VCaP (cell line): Measurements from ENCODE around the gene GTPBP2.
A peak's percentile ranks its signal among the peaks of the same experiment; 100 is the strongest.
"Not testable (repeated sequence)": the region's sequence is repeated elsewhere in the genome, so short reads cannot be mapped to it uniquely, and the experiment has no call there.

Experiments used
- H3K27ac ChIP-seq: fragments of 450-650 bp; 2 replicates; pipeline ENCODE4 v1.5.1; 2017
- TF ChIP-seq, protein P1 (sequence below): fragments of 450-650 bp; conservative IDR thresholded peaks from 2 replicates; pipeline ENCODE4 v1.5.1; 2017; ENCODE audit warnings: mild to moderate bottlenecking, moderate library complexity

Gene GTPBP2

DNA sequence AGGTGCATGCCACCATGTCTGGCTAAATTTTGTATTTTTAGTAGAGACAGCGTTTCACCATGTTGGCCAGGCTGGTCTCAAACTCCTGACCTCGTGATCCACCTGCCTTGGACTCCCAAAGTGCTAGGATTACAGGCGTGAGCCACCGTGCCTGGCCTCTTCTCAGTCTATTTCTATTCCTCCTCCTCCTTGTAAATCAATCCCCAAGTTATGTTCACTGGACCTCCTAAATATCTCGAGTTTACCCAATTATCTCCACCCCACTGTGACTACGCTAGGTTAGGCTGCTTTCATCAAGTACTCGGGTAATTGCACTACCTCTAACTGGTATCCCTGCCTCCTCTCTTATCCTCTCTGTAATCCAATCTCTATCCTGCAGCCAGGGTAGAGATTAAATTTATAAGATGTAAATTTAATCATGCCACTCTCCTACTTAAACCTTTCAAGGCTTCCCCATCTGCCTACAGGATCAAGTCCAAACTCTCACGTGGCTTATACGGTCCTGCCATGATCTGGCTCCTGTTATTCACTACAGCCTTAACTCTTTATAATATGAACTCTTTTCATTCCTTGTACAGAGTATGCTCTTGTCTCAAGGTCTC is 5.7 kb upstream of the GTPBP2 start:
- H3K27ac ChIP-seq = peak overlapping the region; percentile 93

DNA sequence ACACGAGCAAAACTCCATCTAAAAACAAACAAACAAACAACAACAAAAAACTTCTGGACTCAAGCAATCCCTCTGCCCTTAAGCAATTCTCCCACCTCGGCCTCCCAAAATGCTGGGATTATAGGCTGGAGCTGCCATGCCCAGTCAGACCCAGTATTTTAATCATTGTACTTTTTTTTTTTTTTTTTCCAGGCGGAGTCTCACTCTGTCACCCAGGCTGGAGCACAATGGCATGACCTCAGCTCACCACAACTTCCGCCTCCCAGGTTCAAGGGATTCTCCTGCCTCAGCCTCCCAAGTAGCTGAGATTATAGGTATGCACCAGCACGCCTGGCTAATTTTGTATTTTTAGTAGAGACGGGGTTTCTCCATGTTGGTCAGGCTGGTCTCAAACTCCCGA is 3.9 kb upstream of the GTPBP2 start:
- H3K27ac ChIP-seq = not testable (repeated sequence)

More for the DNA sequence above, 5.7 kb upstream of the GTPBP2 start:
- TF ChIP-seq, protein P1, sequence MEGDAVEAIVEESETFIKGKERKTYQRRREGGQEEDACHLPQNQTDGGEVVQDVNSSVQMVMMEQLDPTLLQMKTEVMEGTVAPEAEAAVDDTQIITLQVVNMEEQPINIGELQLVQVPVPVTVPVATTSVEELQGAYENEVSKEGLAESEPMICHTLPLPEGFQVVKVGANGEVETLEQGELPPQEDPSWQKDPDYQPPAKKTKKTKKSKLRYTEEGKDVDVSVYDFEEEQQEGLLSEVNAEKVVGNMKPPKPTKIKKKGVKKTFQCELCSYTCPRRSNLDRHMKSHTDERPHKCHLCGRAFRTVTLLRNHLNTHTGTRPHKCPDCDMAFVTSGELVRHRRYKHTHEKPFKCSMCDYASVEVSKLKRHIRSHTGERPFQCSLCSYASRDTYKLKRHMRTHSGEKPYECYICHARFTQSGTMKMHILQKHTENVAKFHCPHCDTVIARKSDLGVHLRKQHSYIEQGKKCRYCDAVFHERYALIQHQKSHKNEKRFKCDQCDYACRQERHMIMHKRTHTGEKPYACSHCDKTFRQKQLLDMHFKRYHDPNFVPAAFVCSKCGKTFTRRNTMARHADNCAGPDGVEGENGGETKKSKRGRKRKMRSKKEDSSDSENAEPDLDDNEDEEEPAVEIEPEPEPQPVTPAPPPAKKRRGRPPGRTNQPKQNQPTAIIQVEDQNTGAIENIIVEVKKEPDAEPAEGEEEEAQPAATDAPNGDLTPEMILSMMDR = no peak

DNA sequence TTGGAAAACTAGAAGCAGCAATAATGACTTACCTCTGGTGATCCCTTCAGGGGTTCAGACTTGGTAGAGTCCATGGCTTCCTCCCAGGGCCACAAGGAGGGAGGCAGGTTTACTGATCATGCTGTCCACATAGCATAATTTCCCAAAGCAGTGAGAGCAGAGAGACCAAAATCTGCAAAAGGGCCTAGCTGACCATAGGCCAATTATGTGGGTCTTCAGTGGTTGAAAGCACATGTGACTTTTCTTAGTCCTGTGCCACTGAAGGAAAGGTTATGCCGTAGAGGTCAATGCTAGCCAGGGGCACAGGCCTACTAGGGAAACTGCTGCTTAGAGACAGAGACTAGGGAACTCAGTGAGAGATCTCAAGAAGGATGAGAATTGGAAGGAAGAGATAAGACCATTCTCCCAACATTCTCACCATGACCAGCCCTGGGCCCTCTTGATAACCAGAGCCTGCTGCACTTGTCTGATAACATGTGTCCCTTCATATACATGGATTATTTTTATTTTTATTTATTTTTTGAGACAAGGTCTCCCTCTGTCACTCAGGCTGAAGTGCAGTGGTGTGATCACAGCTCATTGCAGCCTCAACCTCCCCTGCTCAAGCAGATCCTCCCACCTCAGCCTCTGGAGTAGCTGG is 2.0 kb upstream of the GTPBP2 start:
- TF ChIP-seq, protein P1 = no peak
- peak overlapping the region; percentile 93 for H3K27ac ChIP-seq

DNA sequence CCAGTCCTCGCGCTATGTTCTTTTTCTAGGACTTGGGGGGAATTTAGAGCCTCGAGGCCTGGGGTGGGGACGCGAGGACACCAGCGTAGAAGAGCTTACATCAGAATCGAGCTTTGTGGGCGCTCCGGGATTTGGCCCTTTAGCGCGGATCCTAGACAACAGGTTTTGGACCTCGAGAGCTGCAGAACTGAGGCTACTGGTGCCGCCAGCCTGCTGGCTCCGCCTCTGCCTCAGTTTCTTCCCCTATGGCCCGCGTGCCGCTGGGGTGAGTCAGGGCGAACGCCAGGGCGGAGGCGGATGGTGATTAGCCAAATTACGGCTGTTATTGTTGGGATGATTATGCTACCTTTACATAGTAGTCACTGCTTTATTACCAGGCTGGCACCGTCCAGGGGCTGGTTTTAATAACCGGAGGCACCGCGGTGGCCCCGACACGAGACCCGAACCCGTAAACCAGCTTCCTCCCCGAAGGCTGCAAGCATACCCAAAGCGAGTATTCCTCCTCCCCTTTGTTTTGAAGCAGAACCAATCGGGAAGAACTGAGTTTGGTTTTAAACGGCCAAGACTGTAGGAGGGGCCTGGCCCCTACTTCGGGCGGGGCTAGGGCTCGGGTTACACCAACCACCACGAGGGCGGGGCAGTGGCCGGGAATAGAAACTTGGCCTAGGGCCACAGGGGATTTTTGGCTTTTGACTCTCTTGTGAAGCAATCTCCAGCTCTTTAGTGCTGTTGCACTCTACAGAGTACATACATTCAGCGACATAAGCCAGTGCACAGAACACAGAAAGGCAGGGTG is 639 bp upstream of the GTPBP2 start:
- peak overlapping the region; percentile 93 for H3K27ac ChIP-seq
- TF ChIP-seq, protein P1 = no peak

DNA sequence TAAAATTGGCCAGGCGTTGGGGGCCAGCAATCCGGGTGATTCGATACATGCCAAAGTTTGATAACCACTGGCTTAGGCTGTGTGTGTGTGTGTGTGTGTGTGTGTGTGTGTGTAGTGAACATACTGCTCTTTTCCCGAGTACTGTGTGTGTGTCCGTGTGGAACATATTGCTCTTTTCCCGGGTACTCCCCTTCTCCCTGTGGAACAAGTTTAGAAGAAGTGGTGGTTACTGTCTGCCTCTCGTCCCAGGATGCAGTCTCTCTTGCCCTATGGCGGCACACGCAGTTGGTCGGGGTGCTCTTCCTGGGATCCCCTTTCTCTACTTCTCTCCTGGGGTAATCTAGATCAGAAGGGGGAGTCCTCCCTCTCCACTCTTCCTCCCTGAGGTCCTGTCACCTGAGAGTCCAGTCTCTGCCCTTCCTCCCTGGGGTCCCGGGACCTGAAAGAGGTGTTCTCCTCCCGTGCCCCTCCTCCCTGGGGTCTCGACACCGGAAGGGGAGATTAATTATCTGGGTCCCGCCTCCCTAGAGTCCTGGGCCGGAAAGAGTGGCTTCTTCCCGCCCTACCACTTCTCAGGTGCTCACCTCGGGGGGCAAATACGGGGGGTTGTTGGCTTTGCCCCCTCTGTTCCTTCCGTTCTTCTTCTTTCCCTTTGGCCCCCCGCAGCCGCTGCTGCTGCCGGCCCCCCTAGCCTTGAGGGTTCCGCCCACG is 516 bp downstream of the GTPBP2 start:
- TF ChIP-seq, protein P1 = no peak
- peak overlapping the region; percentile 93 for H3K27ac ChIP-seq

DNA sequence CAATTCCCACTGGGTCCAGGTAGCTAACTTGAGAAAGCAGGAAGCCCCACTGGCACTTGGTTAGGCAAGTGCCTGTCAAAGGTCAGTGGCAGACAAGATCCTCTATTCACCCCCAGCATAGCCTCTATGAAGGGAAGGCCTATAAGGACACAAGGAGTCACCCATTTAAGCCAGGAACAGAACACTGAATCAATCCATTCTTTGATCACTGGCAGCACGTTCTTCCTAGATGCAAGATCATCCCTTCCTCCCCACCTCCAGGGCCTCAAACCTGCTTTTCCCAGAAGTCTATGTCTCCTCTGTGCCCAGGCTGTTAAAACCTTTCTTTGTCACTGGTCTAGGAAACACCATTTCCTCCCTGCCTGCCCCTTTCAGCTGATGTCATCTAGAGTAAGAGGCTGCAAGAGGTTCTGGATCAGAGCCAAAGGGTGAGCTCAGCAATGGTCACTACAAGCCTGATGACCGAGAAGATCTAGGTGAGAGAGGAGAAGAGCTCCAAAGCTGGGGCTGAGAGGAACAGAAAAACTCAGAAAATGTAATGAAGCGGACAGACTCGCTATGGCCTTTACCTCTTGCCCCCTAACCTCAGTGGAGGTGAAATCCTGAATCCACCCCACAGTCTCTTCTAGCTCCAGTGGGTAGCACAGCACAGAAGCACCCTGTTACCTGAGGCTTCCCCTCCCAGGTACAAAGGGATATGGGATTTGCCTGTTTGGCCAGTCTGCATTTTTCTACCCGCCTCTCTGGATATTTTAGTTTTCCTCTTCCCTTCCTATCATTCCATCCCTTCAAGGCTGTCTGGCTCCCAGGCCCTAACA is 1.8 kb downstream of the GTPBP2 start:
- TF ChIP-seq, protein P1 = no peak
- H3K27ac ChIP-seq = peak overlapping the region; percentile 93

DNA sequence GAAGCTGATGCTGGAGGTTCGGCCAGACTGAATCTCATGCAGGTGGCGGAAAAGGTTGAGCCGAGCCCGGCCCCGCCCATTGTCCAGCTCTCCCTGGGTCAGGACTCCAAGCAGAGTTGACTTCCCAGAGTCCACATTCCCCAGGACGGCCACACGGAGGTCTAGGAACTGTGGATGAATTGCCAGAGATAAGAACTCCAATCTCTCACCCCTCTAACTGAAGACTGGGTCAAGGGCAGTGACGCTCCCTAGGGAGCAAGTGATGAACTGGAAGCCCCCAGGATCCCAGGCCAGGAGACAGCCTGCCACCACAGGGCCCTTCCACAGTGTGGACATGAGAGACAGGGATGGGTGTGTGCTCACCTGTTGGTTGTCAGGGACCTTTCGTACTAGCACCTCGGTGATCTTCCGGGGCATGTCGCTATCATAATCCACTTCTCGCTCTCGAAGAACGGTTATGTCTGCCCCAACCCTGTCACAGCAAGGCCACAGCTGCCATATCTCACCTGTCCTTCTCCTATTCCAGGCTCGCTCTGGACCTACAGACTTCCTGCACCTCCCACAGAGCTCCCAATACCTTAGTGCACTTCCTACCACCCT is 3.6 kb downstream of the GTPBP2 start:
- TF ChIP-seq, protein P1 = no peak
- no peak overlapping the region for H3K27ac ChIP-seq
